ENCODE results near the gene CRYM. TPM values are rescaled to one million over a fixed set of nuclear protein-coding genes. Genes with fewer than 3 reads are reported as not detected.

The CRYM gene
- total RNA-seq, 1 donor from 2014 or later: 4.2 TPM

Other genes with a start within 250 kb of the CRYM start
- 1.7 TPM for gene DNAH3, start 127.4 kb downstream of the CRYM start, total RNA-seq
- gene LDAF1, start 119.6 kb downstream of the CRYM start, total RNA-seq: 205 TPM
- gene ZP2, start 66.7 kb downstream of the CRYM start, total RNA-seq: 2.1 TPM
- gene ANKS4B, start 44.6 kb downstream of the CRYM start, total RNA-seq: not detected

Measured in tongue (tissue), 1 donor.